Hematopoietic multipotent progenitor cell treated with erythropoietin and hydrocortisone succinate and interleukin-3 and kit ligand, for 15 days (in vitro differentiated cells): Measurements from ENCODE around the gene SMIM17.

Experiments
- DNase-seq: peaks from one replicate; pipeline ENCODE4 v3.0.0-alpha.2; 2015; ENCODE audit warnings: low spot score

The SMIM17 gene

GRCh38 chr19:56642711-56643459, at the start of gene SMIM17:
Gene SMIM17 (plus strand): TSS chr19:56643159. CDS start chr19:56645668, 2,509 bp downstream.
- no peak for DNase-seq

GRCh38 chr19:56594446-56594782, 48.5 kb upstream of the SMIM17 start:
- DNase-seq, result no peak

- peak; percentile 38 for DNase-seq
Observed at GRCh38 chr19:56594783-56595547, 48.0 kb upstream of the SMIM17 start, which contains the start of gene ZNF71. Gene ZNF71 (plus strand): TSS chr19:56595302. CDS start chr19:56601559, 6,257 bp downstream.

- DNase-seq, result no peak
Observed at GRCh38 chr19:56595548-56595899, 47.4 kb upstream of the SMIM17 start.

GRCh38 chr19:56596676-56597075, 46.3 kb upstream of the SMIM17 start:
- no peak for DNase-seq

GRCh38 chr19:56597696-56598095, 45.3 kb upstream of the SMIM17 start:
- no peak for DNase-seq

- DNase-seq, result no peak
Observed at GRCh38 chr19:56601375-56601774, 41.6 kb upstream of the SMIM17 start.

GRCh38 chr19:56603829-56604228, 39.1 kb upstream of the SMIM17 start:
- DNase-seq, result no peak

GRCh38 chr19:56608274-56608964, 34.5 kb upstream of the SMIM17 start:
- no peak for DNase-seq

- DNase-seq, result no peak
Observed at GRCh38 chr19:56611288-56611687, 31.7 kb upstream of the SMIM17 start.

GRCh38 chr19:56612737-56613136, 30.2 kb upstream of the SMIM17 start:
- no peak for DNase-seq

- DNase-seq, result no peak
Observed at GRCh38 chr19:56613639-56614038, 29.3 kb upstream of the SMIM17 start.

- DNase-seq, result no peak
Observed at GRCh38 chr19:56617531-56617930, 25.4 kb upstream of the SMIM17 start.

- no peak for DNase-seq
Observed at GRCh38 chr19:56619121-56619520, 23.8 kb upstream of the SMIM17 start.

- no peak for DNase-seq
Observed at GRCh38 chr19:56622374-56622773, 20.6 kb upstream of the SMIM17 start.

GRCh38 chr19:56623006-56623405, 20.0 kb upstream of the SMIM17 start:
- no peak for DNase-seq

GRCh38 chr19:56625708-56626107, 17.3 kb upstream of the SMIM17 start:
- DNase-seq, result no peak

- no peak for DNase-seq
Observed at GRCh38 chr19:56633021-56633420, 9.9 kb upstream of the SMIM17 start.

GRCh38 chr19:56637976-56638555, 4.9 kb upstream of the SMIM17 start:
- DNase-seq, result no peak

- no peak for DNase-seq
Observed at GRCh38 chr19:56639217-56639616, 3.7 kb upstream of the SMIM17 start.

GRCh38 chr19:56643460-56643955, 549 bp downstream of the SMIM17 start:
- DNase-seq, result no peak

GRCh38 chr19:56654151-56654550, 11.2 kb downstream of the SMIM17 start:
- DNase-seq, result no peak
